B cell (primary cell): ENCODE measurements around the gene MIA3. TPM values are rescaled to one million over a fixed set of nuclear protein-coding genes. Genes with fewer than 3 reads are reported as not detected.

Experiments used
- ATAC-seq: fragments of 200-7000 bp; cut with Tn5 transposase; one replicate; pipeline ENCODE4 v1.10.0; 2021; ENCODE audit warnings: low read depth, mild to moderate bottlenecking, moderate number of reproducible peaks, moderate library complexity
- CTCF ChIA-PET: fragments of 350-600 bp; sonication (Branson Sonifier 250); formaldehyde crosslinking; loops from one replicate; lab custom pipeline; 2021; ENCODE audit warnings: antibody characterized with exemption, inconsistent platforms; lab: Charles Lee
- POLR2A ChIA-PET: fragments of 350-600 bp; sonication (Branson Sonifier 250); formaldehyde crosslinking; loops from one replicate; lab custom pipeline; 2021; ENCODE audit warnings: antibody characterized with exemption; lab: Charles Lee
- DNase-seq: peaks from one replicate; pipeline ENCODE4 v3.0.0; 2013
- H2AFZ ChIP-seq: 2 replicates; pipeline ENCODE4 v1.6.1; 2012; ENCODE audit warnings: mild to moderate bottlenecking, low read depth, low read length; ENCODE audit not compliant: insufficient read depth, poor library complexity, severe bottlenecking
- H3K27ac ChIP-seq, 2 donors: 1 replicate in 1 of 2; 2 replicates in 1 of 2; pipeline ENCODE4 v1.5.1; 2012 to 2013; ENCODE audit warnings: low read length in 2 of 2, mild to moderate bottlenecking in 2 of 2, moderate library complexity in 1 of 2
- H3K27me3 ChIP-seq, 4 experiments: fragments of 200-600 bp in 1 of 4; sonication (generic) in 1 of 4; replicated peaks in 1 of 4; 1 replicate in 2 of 4; 2 replicates in 2 of 4; pipeline versions ENCODE4 v1.6.1 to v1.7.0; 2013 to 2016; ENCODE audit warnings: low read length in 3 of 4, mild to moderate bottlenecking in 2 of 4, mixed read lengths in 1 of 4, moderate library complexity in 1 of 4; ENCODE audit not compliant: insufficient read depth in 4 of 4, control insufficient read depth in 3 of 4; ENCODE audit errors: control extremely low read depth in 1 of 4
- H3K36me3 ChIP-seq, 2 experiments: replicated peaks in 1 of 2; 1 replicate in 1 of 2; 2 replicates in 1 of 2; pipeline versions ENCODE4 v1.6.1 to v1.7.1; 2013; ENCODE audit warnings: low read length in 1 of 2; ENCODE audit not compliant: insufficient read depth in 2 of 2, control insufficient read depth in 1 of 2; ENCODE audit errors: control extremely low read depth in 1 of 2, extremely low read depth in 1 of 2
- H3K4me1 ChIP-seq, 2 donors: fragments of 200-600 bp in 1 of 2; sonication (generic) in 1 of 2; 1 replicate in 1 of 2; 2 replicates in 1 of 2; pipeline versions ENCODE4 v1.5.1 to v1.6.1; 2013 to 2017; ENCODE audit warnings: low read length in 2 of 2; ENCODE audit not compliant: control insufficient read depth in 2 of 2, insufficient read depth in 2 of 2
- H3K4me2 ChIP-seq: replicated peaks from 2 replicates; pipeline ENCODE3; 2012; ENCODE audit warnings: mild to moderate bottlenecking, low read depth, low read length; ENCODE audit not compliant: poor library complexity, severe bottlenecking
- H3K4me3 ChIP-seq, 5 experiments: fragments of 200-600 bp in 1 of 5; sonication (generic) in 1 of 5; 1 replicate in 3 of 5; 2 replicates in 2 of 5; pipeline versions ENCODE4 v1.5.1 to v1.7.0; 2011 to 2016; ENCODE audit warnings: low read length in 4 of 5, mild to moderate bottlenecking in 4 of 5, low read depth in 2 of 5, control low read depth in 1 of 5, moderate library complexity in 1 of 5; ENCODE audit not compliant: insufficient read depth in 1 of 5; ENCODE audit errors: control extremely low read depth in 1 of 5, extremely low read depth in 1 of 5
- H3K79me2 ChIP-seq: fragments of 200-600 bp; sonication (generic); one replicate; pipeline ENCODE4 v1.6.0; 2016; ENCODE audit warnings: low read length; ENCODE audit not compliant: control insufficient read depth, insufficient read depth
- H3K9ac ChIP-seq: fragments of 200-600 bp; sonication (generic); 2 replicates; pipeline ENCODE4 v1.6.1; 2017; ENCODE audit warnings: mild to moderate bottlenecking, low read length, moderate library complexity
- H3K9me3 ChIP-seq, 3 donors: one replicate each; pipeline versions ENCODE4 v1.6.1 to v1.7.1; 2013; ENCODE audit warnings: low read length in 2 of 3; ENCODE audit not compliant: control insufficient read depth in 2 of 3, insufficient read depth in 1 of 3; ENCODE audit errors: control extremely low read depth in 1 of 3
- H4K20me1 ChIP-seq: 2 replicates; pipeline ENCODE4 v1.6.0; 2012; ENCODE audit warnings: mild to moderate bottlenecking, low read length; ENCODE audit not compliant: insufficient read depth, control insufficient read depth, poor library complexity, severe bottlenecking
- H3K27ac Mint-ChIP-seq: one replicate; pipeline ENCODE4 v1.8.0; 2021; ENCODE audit warnings: mixed read lengths
- H3K27me3 Mint-ChIP-seq: one replicate; pipeline ENCODE4 v1.8.0; 2021; ENCODE audit warnings: mixed read lengths
- H3K4me1 Mint-ChIP-seq: one replicate; pipeline ENCODE4 v1.8.0; 2021; ENCODE audit warnings: mixed read lengths
- H3K4me3 Mint-ChIP-seq: one replicate; pipeline ENCODE4 v1.8.0; 2021; ENCODE audit warnings: mixed read lengths
- H3K9me3 Mint-ChIP-seq: one replicate; pipeline ENCODE4 v1.8.0; 2022; ENCODE audit warnings: mixed read lengths; ENCODE audit not compliant: insufficient read depth
- EZH2 ChIP-seq: IDR thresholded peaks from 2 replicates; pipeline ENCODE4 v1.6.1; 2012; ENCODE audit warnings: borderline replicate concordance, low read depth, mild to moderate bottlenecking, moderate library complexity, low read length; ENCODE audit not compliant: insufficient read depth, poor library complexity, severe bottlenecking
- WGBS: methylation state at CpG from one replicate; pipeline ENCODE4 v1.1.5; 2013; ENCODE audit warnings: missing lambda C conversion rate; ENCODE audit not compliant: insufficient coverage; 5-methylcytosine and 5-hydroxymethylcytosine counted together
- intact Hi-C: fragments of 100-400 bp; cut with micrococcal nuclease; formaldehyde crosslinking; loops from one replicate; pipeline ENCODE4 v1.10.0; 2022
- polyA plus RNA-seq: library from polyadenylated mRNA; depleted of rRNA; stranded (reverse); fragments of >200 nt; gene quantifications from 2 replicates; pipeline ENCODE4 v1.2.3, GENCODE V29; 2012
- total RNA-seq, 2 donors: library from RNA; stranded (reverse); fragments of 120-200 nt in 1 of 2; gene quantifications; 1 replicate in 1 of 2; 2 replicates in 1 of 2; pipeline versions ENCODE4 v1.2.3 to v1.2.4, GENCODE V29; 2013 to 2022
- TF ChIP-seq, protein P1 (sequence below): fragments of 200-600 bp; IDR thresholded peaks from one replicate; pipeline ENCODE4 v1.8.0; 2022; ENCODE audit warnings: antibody characterized with exemption, mild to moderate bottlenecking

Gene MIA3
- total and polyA plus RNA-seq, 2 donors (not counting 1 experiment from before 2014, with no cell fraction given) = 69.2 to 109 TPM

DNA sequence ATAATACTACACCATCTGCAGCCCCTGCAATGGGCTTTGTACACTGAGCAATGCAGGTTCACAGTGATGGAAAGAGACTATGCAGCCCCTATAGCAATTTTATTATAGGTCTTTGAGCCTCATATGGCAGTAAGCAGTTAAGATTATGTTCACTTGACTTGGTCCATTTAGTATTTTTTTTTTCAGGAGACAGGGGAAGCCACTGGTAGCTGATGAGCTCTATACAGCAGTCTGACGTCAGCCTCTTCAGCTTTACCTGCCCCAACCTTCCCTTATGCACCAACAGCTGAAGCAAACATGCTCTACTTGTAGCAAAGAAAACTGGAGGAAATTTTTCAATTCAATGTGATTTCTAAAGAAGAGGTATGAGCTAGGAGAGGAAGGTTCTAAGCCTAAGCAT lies 62.2 kb downstream of the MIA3 start:
- Histone ChIP-seq H3K9ac (no peak overlapping the region), H3K4me2 (no peak overlapping the region), H3K27me3 (no peaks in the 10 kb centered on the region), H3K79me2 (peaks cover 9% of the 10 kb centered on the region), H3K4me3 (no peak overlapping the region), H4K20me1 (no peaks in the 10 kb centered on the region), H2AFZ (no peak overlapping the region), H3K36me3 (peaks cover 34 to 52% of the 10 kb centered on the region in 2 experiments), H3K4me1 (no peaks in the 10 kb centered on the region), H3K27ac (no peak overlapping the region), H3K9me3 (no peaks in the 10 kb centered on the region)
- POLR2A ChIA-PET = no interaction called here
- no peak overlapping the region for H3K4me3 Mint-ChIP-seq
- no peak for TF ChIP-seq EZH2
- TF ChIP-seq, protein P1, sequence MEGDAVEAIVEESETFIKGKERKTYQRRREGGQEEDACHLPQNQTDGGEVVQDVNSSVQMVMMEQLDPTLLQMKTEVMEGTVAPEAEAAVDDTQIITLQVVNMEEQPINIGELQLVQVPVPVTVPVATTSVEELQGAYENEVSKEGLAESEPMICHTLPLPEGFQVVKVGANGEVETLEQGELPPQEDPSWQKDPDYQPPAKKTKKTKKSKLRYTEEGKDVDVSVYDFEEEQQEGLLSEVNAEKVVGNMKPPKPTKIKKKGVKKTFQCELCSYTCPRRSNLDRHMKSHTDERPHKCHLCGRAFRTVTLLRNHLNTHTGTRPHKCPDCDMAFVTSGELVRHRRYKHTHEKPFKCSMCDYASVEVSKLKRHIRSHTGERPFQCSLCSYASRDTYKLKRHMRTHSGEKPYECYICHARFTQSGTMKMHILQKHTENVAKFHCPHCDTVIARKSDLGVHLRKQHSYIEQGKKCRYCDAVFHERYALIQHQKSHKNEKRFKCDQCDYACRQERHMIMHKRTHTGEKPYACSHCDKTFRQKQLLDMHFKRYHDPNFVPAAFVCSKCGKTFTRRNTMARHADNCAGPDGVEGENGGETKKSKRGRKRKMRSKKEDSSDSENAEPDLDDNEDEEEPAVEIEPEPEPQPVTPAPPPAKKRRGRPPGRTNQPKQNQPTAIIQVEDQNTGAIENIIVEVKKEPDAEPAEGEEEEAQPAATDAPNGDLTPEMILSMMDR = no peak
- H3K9me3 Mint-ChIP-seq = no peaks in the 10 kb centered on the region
- DNase-seq (no peak), ATAC-seq (no peak)
- H3K27me3 Mint-ChIP-seq = no peaks in the 10 kb centered on the region
- intact Hi-C loops = no loop called here
- WGBS = no CpG with 5 or more reads among the region's 1 CpG
- no peaks in the 10 kb centered on the region for H3K4me1 Mint-ChIP-seq
- CTCF ChIA-PET = interaction anchor here (1.1 kb wide), 1 partner anchor 46 kb away, joined by 4 read pairs; no protein-coding TSS in a partner anchor
- H3K27ac Mint-ChIP-seq = no peak overlapping the region

GRCh38 chr1:222691016-222691415 lies 73.1 kb downstream of the MIA3 start:
- ATAC-seq (no peak), DNase-seq (no peak)
- H3K36me3 ChIP-seq = peaks cover 22 to 62% of the 10 kb centered on the region in 2 experiments
- H3K4me1 ChIP-seq = peaks cover 4 to 6% of the 10 kb centered on the region in 2 donors
- no peaks in the 10 kb centered on the region for H3K9me3 Mint-ChIP-seq
- 100% methylated on average over 1 of the region's 1 CpG for WGBS
- peak overlapping the region in 1 of 2 donors; percentile 42 for H3K27ac ChIP-seq
- H4K20me1 ChIP-seq = peaks cover 38% of the 10 kb centered on the region
- H3K4me3 Mint-ChIP-seq = no peak overlapping the region
- no peaks in the 10 kb centered on the region for H3K27me3 Mint-ChIP-seq
- peak overlapping the region; percentile 4 for H3K27ac Mint-ChIP-seq
- H3K4me1 Mint-ChIP-seq = peaks cover 19% of the 10 kb centered on the region
- H3K9ac ChIP-seq = no peak overlapping the region
- ChIA-PET CTCF (no interaction called here), POLR2A (no interaction called here)
- H2AFZ ChIP-seq = no peak overlapping the region
- no peaks in the 10 kb centered on the region for H3K9me3 ChIP-seq
- TF ChIP-seq, protein P1 = no peak
- no peak for TF ChIP-seq EZH2
- H3K79me2 ChIP-seq = peaks cover 61% of the 10 kb centered on the region
- no peak overlapping the region for H3K4me2 ChIP-seq
- intact Hi-C loops = no loop called here
- no peaks in the 10 kb centered on the region for H3K27me3 ChIP-seq
- no peak overlapping the region for H3K4me3 ChIP-seq
